SK-N-SH (cell line): ENCODE data around the gene DCLRE1B. TPM values are rescaled to one million over a fixed set of nuclear protein-coding genes. Genes with fewer than 3 reads are reported as not detected.

Source experiments
- CTCF ChIA-PET: fragments of 300-600, 350-600 bp; formaldehyde crosslinking; extraction: SDS; loops from one replicate; lab custom pipeline; 2021; lab: Yijun Ruan, JAX
- POLR2A ChIA-PET: fragments of 350-600 bp; sonication (Branson Sonifier 250); formaldehyde crosslinking; extraction: SDS; loops from one replicate; lab custom pipeline; 2020; ENCODE audit warnings: antibody characterized with exemption, inconsistent platforms; lab: Yijun Ruan, JAX
- DNase-seq: peaks from one replicate; pipeline ENCODE4 v3.0.0; 2012
- H2AFZ ChIP-seq: fragments of 200-600 bp; sonication (generic); 2 replicates; pipeline ENCODE4 v1.8.1; 2016; ENCODE audit warnings: antibody characterized with exemption, mild to moderate bottlenecking, low read depth
- H3F3A ChIP-seq: fragments of 200-600 bp; sonication (generic); replicated peaks from 2 replicates; pipeline ENCODE3; 2016; ENCODE audit warnings: antibody characterized with exemption, mild to moderate bottlenecking; ENCODE audit not compliant: insufficient read depth
- H3K27ac ChIP-seq, 2 experiments: fragments of 200-500 bp in 1 of 2; fragments of 200-600 bp in 1 of 2; sonication (Bioruptor generic) in 1 of 2; sonication (generic), shearing (Covaris generic) in 1 of 2; 2 replicates each; pipeline versions ENCODE4 v1.5.1 to v1.6.1; 2014 to 2016; ENCODE audit warnings: low read depth in 2 of 2, inconsistent platforms in 1 of 2, low read length in 1 of 2, mild to moderate bottlenecking in 1 of 2, mixed read lengths in 1 of 2
- H3K27me3 ChIP-seq: fragments of 200-600 bp; sonication (generic), shearing (Covaris generic); 2 replicates; pipeline ENCODE4 v1.6.1; 2016; ENCODE audit warnings: mixed run types; ENCODE audit not compliant: insufficient read depth
- H3K36me3 ChIP-seq, 2 experiments: fragments of 200-500 bp in 1 of 2; fragments of 200-600 bp in 1 of 2; sonication (Bioruptor generic) in 1 of 2; sonication (generic) in 1 of 2; replicated peaks in 1 of 2; 2 replicates each; pipeline versions ENCODE3 to v1.5.1; 2014 to 2016; ENCODE audit warnings: low read length in 1 of 2, mild to moderate bottlenecking in 1 of 2; ENCODE audit not compliant: insufficient read depth in 2 of 2, control insufficient read depth in 1 of 2
- H3K4me1 ChIP-seq, 2 experiments: fragments of 200-500 bp in 1 of 2; fragments of 200-600 bp in 1 of 2; sonication (Bioruptor generic) in 1 of 2; sonication (generic), shearing (Covaris generic) in 1 of 2; 2 replicates each; pipeline versions ENCODE4 v1.5.1 to v1.6.1; 2014 to 2016; ENCODE audit warnings: low read depth in 1 of 2, low read length in 1 of 2, mixed run types in 1 of 2; ENCODE audit not compliant: insufficient read depth in 2 of 2, control insufficient read depth in 1 of 2
- H3K4me2 ChIP-seq: fragments of 200-600 bp; sonication (generic), shearing (Covaris generic); 2 replicates; pipeline ENCODE4 v1.6.1; 2017; ENCODE audit warnings: mixed run types
- H3K4me3 ChIP-seq, 2 experiments: fragments of 200-500 bp in 1 of 2; fragments of 200-600 bp in 1 of 2; sonication (Bioruptor generic) in 1 of 2; sonication (generic), shearing (Covaris generic) in 1 of 2; 2 replicates each; pipeline versions ENCODE4 v1.5.1 to v1.8.1; 2014 to 2016; ENCODE audit warnings: low read depth in 2 of 2, inconsistent platforms in 1 of 2, low read length in 1 of 2, mild to moderate bottlenecking in 1 of 2, mixed read lengths in 1 of 2, moderate library complexity in 1 of 2
- H3K79me2 ChIP-seq: fragments of 200-600 bp; sonication (generic); 2 replicates; pipeline ENCODE4 v1.8.1; 2017; ENCODE audit warnings: mild to moderate bottlenecking; ENCODE audit not compliant: insufficient read depth
- H3K9ac ChIP-seq: fragments of 200-600 bp; sonication (generic); 2 replicates; pipeline ENCODE4 v1.6.1; 2017; ENCODE audit warnings: mixed run types
- H3K9me2 ChIP-seq: fragments of 200-600 bp; sonication (generic); 2 replicates; pipeline ENCODE4 v1.6.1; 2017; ENCODE audit warnings: mixed run types
- H3K9me3 ChIP-seq: fragments of 200-600 bp; sonication (generic); 2 replicates; pipeline ENCODE4 v1.6.1; 2017; ENCODE audit warnings: mixed run types, mild to moderate bottlenecking, moderate library complexity
- H4K20me1 ChIP-seq: fragments of 200-600 bp; sonication (generic); 2 replicates; pipeline ENCODE4 v1.6.1; 2017; ENCODE audit warnings: mild to moderate bottlenecking, mixed run types; ENCODE audit not compliant: insufficient read depth
- CHD2 ChIP-seq: fragments of 150-350 bp; IDR thresholded peaks from 2 replicates; pipeline ENCODE4 v1.6.1; 2018; ENCODE audit warnings: low read length; ENCODE audit not compliant: partially characterized antibody
- GABPA ChIP-seq: IDR thresholded peaks from 2 replicates; pipeline ENCODE4 v1.4.0; 2012; ENCODE audit warnings: low read depth, mild to moderate bottlenecking
- GATA2 ChIP-seq: sonication (generic); formaldehyde crosslinking; IDR thresholded peaks from 2 replicates; pipeline ENCODE4 v1.5.0; 2020; ENCODE audit warnings: mild to moderate bottlenecking, missing genetic modification reagents
- MEF2A ChIP-seq: IDR thresholded peaks from 2 replicates; pipeline ENCODE4 v1.4.0; 2012; ENCODE audit warnings: low read depth, borderline replicate concordance
- MXI1 ChIP-seq: IDR thresholded peaks from 2 replicates; pipeline ENCODE4 v1.6.1; 2012; ENCODE audit warnings: mild to moderate bottlenecking, low read depth, low read length, improper control_type of control experiment
- NFIC ChIP-seq: IDR thresholded peaks from 2 replicates; pipeline ENCODE4 v1.4.0; 2012; ENCODE audit warnings: borderline replicate concordance
- RXRA ChIP-seq: IDR thresholded peaks from 2 replicates; pipeline ENCODE4 v1.4.0; 2012; ENCODE audit warnings: low read depth, mild to moderate bottlenecking, borderline replicate concordance
- SIN3A ChIP-seq: IDR thresholded peaks from 2 replicates; pipeline ENCODE4 v1.6.1; 2012; ENCODE audit warnings: low read depth, mild to moderate bottlenecking, low read length, moderate library complexity, borderline replicate concordance
- SMC3 ChIP-seq: IDR thresholded peaks from 2 replicates; pipeline ENCODE4 v1.6.1; 2012; ENCODE audit warnings: low read depth, low read length, improper control_type of control experiment
- TCF12 ChIP-seq: IDR thresholded peaks from 2 replicates; pipeline ENCODE4 v1.4.0; 2012
- TEAD4 ChIP-seq: IDR thresholded peaks from 2 replicates; pipeline ENCODE4 v1.4.0; 2012; ENCODE audit warnings: mild to moderate bottlenecking, borderline replicate concordance; ENCODE audit not compliant: insufficient read depth
- WGBS: methylation state at CpG from one replicate; pipeline ENCODE4 v1.1.6; 2017; ENCODE audit warnings: low lambda C conversion rate; 5-methylcytosine and 5-hydroxymethylcytosine counted together
- polyA plus RNA-seq, 3 experiments: library from polyadenylated mRNA; depleted of rRNA; stranded (reverse); fragments of >200 nt; gene quantifications; 2 replicates each; pipeline ENCODE4 v1.2.3, GENCODE V29; 2012
- TF ChIP-seq, protein P1 (sequence below): fragments of 150-350 bp; IDR thresholded peaks from 2 replicates; pipeline ENCODE4 v1.6.1; 2017; ENCODE audit warnings: antibody characterized with exemption, low read length, low read depth, borderline replicate concordance

DCLRE1B gene
- polyA plus RNA-seq, 1 of the 3 experiments (the other 2 are of a cell fraction): 3.0 TPM

DNA sequence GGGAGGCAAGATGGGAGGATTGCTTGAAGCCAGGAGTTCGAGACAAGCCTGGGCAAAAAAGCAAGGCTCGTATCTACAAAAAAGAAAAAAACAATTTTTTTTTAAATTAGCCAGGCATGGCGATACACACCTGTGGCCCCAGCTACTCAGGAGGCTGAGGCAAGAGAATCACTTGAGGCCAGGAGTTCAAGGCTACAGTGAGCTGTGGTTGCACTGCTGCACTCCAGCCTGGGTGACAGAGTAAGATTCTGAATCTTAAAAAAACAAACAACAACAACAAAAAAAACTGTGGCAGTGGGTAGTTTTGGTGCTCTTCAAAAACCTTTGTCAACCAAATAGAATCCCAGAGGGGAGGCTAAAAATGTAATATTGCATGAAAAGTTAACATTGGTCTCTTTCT is 34.3 kb upstream of the DCLRE1B start:
- ChIA-PET POLR2A (no interaction called here), CTCF (no interaction called here)
- H4K20me1 ChIP-seq: no peaks in the 10 kb centered on the region
- WGBS: 97% methylated on average over 3 of the region's 3 CpGs
- H3K27me3 ChIP-seq: no peaks in the 10 kb centered on the region
- no peak overlapping the region; the same call in 1 of the 2 replicates for H2AFZ ChIP-seq
- peaks cover 0 to 16% of the 10 kb centered on the region in 2 experiments; a peak in 1 of 4 replicates for H3K4me1 ChIP-seq
- no peak for DNase-seq
- no peaks in the 10 kb centered on the region for H3K9me3 ChIP-seq
- no peak overlapping the region for H3K9ac ChIP-seq
- no peaks in the 10 kb centered on the region for H3K9me2 ChIP-seq
- H3K27ac ChIP-seq: no peak overlapping the region
- H3F3A ChIP-seq: no peaks in the 10 kb centered on the region
- no peaks in the 10 kb centered on the region for H3K36me3 ChIP-seq
- TF ChIP-seq GABPA (no peak), SIN3A (no peak), GATA2 (CRISPR knock-in tag) (no peak), MXI1 (no peak), SMC3 (no peak)
- TF ChIP-seq, protein P1, sequence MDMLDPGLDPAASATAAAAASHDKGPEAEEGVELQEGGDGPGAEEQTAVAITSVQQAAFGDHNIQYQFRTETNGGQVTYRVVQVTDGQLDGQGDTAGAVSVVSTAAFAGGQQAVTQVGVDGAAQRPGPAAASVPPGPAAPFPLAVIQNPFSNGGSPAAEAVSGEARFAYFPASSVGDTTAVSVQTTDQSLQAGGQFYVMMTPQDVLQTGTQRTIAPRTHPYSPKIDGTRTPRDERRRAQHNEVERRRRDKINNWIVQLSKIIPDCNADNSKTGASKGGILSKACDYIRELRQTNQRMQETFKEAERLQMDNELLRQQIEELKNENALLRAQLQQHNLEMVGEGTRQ: no peak
- no peak overlapping the region for H3K4me2 ChIP-seq
- H3K4me3 ChIP-seq: no peak overlapping the region
- H3K79me2 ChIP-seq: no peaks in the 10 kb centered on the region

DNA sequence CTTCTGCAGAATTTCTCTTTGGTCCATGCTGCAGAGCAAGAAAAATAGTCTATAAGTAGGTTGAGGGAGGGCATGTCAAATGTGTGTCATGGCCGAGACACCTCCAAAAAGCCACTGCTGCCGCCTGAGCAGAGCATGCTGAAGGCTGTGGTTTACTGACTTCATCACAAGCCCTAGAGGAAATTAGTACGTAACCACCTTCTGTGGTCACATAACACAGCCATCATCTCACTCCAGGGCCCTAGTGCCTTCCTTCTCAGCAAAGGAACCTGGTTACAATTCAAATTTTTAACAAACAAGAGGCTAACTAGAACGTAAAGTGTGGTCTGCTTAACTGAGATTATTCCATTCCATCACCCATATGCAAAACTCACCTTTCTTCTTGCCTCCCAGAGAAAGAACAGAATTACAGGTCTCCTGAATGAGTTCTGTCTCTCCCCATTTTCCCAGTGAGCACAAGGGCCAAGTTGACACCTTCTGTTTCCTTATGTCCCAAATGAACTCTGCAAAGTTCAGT is 33.5 kb upstream of the DCLRE1B start, which contains the start of gene PTPN22:
Gene PTPN22 (minus strand): TSS at position 116 of the 517 bp plus-strand sequence.
- H3K4me3 ChIP-seq: no peak within 1 kb of the TSS
- H3K27ac ChIP-seq: no peak within 1 kb of the TSS
- TF ChIP-seq SIN3A (no peak), CHD2 (no peak), TCF12 (no peak), RXRA (no peak), TEAD4 (no peak), NFIC (no peak), MEF2A (no peak)
- TF ChIP-seq, protein P1: no peak
- H3K9me2 ChIP-seq: no peaks in the 10 kb centered on the region
- H3K9ac ChIP-seq: no peak within 1 kb of the TSS
- H3K9me3 ChIP-seq: no peaks in the 10 kb centered on the region
- peak within 1 kb of the TSS; percentile 26; the same call in 1 of the 2 replicates for H3K4me2 ChIP-seq
- H3K27me3 ChIP-seq: no peaks in the 10 kb centered on the region
- H3F3A ChIP-seq: no peaks in the 10 kb centered on the region
- no peaks in the 10 kb centered on the region for H3K79me2 ChIP-seq
- no peak for DNase-seq
- no peaks in the 10 kb centered on the region for H4K20me1 ChIP-seq
- CTCF ChIA-PET: no interaction called here
- WGBS: 72% methylated on average over 4 of the region's 4 CpGs
- no peaks in the 10 kb centered on the region for H3K36me3 ChIP-seq
- POLR2A ChIA-PET: no interaction called here
- peak within 1 kb of the TSS; percentile 53 for H2AFZ ChIP-seq
- H3K4me1 ChIP-seq: peaks cover 0 to 16% of the 10 kb centered on the region in 2 experiments; a peak in 1 of 4 replicates
